Stimulated activated CD8-positive, alpha-beta memory T cell treated with anti-CD3 and anti-CD28 coated beads, Interleukin-2, amount 100 ng/mL, for 1 hour (primary cell): ENCODE data around the gene ABCC1.
"Not testable (repeated sequence)": the region's sequence is repeated elsewhere in the genome, so short reads cannot be mapped to it uniquely, and the experiment has no call there.

Source experiments
- DNase-seq, 2 donors: peaks; one replicate each; pipeline ENCODE4 v3.0.0-alpha.2; 2020; ENCODE audit warnings: low read depth in 2 of 2

Gene ABCC1

DNA sequence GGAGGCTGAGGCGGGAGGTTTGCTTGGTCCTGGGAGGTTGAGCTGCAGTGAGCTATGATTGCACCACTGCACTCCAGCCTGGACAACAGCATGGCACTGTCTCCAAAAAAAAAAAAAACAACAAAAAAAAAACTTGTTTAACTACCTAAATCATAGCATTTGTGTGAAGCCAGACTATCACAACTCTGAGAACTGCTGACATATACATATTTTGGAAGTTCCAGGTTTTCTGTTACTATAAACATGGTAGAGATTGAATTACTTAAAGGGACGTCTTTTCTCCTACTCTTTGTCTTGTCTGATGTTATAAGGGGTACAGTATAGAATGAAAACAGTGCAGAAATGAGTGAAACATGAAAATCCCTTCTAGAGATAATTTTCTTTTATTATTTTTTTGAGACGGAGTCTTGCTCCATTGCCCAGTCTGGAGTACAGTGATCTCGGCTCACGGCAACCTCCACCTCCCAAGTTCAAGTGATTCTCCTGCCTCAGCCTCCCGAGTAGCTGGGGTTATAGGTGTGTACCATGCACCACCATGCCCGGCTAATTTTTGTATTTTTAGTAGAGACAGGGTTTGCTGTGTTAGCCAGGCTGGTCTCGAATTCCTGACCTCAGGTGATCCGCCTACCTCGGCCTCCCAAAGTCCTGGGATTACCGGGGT lies 18.4 kb downstream of the ABCC1 start:
- DNase-seq: no peak

DNA sequence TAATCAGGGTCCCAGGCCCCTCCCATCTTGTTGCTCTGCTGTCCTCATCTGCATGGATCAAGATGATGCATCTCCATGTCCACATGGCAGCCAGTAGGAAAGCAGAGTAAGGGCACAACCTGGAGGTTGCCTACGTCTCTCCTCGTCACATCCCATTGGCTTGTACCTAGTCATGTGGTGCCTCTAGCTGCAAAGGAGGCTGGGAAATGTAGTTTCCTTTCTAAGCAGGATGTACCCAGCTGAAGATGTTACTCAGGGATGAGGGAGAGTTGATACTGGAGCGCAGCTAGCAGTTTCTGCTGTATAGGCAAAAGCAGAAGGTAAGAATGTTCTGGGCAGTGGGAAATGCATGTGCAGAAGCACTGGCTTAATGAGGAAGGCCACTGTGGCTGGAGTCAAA lies 20.8 kb downstream of the ABCC1 start:
- DNase-seq: no peak

DNA sequence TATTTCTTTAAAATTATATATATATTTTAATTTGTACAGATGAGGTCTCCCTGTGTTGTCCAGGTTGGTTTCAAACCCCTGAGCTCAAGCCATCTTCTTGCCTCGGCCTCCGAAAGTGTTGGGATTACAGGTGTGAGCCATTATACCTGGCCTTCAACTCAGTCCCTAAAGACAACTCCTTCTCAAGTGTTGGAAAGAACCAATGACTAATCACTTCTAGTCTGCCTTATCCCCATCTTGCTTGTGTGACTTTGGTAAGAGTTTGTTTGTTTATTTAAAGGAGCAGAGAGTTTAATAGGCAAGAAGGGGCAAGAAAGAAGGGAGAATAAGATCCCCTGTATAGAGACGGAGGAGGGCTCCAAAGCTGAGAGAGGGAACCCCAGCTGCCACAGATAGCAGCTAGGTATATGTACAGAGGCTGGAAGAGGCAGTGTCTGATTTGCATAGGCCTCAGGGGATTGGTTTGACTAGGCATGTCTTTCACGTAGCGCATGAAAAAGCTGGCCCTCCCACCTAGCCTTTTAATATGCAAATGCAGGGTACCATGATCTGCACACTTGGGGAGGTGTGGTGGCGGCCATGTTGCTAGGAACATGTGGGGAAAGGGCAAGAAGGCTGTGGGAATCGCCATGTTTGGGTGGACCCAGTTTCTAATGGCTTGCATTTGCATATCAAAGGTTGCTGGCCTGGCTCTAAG lies 21.5 kb downstream of the ABCC1 start:
- no peak for DNase-seq

DNA sequence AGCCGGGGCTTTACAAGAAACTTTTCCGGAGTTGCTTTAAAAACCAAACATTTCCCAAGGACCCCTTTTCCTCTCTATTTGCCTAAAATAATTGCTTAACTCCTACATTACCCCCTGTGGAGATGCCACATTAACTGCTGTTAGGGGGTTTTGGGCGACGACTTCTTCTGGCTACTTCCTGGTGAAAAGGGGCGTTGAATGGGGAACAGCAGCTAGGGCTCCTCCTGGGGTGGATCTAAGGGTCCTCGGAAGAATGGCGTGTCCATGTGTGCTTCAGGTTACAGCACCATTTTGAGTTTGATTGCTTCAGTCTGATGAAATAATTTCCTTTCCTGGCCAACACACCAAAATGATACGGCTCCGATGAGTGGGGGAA lies 22.0 kb downstream of the ABCC1 start:
- no peak for DNase-seq

DNA sequence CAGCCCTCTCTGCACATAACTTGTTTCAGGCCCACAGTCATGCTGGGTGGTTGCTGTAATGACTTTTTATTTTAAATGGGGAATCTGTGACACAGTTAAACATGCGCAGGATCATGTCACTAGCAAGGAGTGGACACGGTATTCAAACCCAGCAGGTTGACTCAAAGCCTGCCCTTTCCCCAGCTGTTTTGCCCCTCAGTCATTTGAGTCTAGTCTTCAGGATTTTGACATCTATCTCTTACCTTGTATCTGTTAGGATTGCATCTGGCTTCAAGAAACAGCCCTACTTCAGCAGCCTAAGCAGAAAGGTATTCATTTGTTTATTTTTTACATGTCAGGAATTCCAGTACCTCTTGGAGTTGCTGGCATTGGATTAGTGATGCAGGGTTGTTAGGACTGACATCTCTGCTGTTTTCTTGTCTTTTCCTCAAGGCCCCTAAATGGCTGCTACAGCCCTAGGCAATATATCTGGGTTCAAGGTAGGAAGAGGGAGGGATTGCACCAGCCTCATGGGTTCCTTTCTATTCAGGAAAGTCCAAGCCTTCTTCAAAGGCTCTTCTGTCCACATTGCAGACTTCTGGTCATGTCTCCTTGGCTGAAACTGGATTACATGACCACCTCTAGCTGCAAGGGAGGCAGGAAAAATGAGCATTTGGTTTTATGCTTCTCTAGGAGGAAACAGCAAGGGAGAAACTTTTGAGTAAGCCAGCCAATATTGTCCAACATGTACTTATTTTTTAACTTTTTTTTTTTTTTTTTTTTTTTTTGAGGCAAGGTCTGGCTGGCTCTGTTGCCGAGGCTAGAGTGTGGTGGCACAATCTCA lies 22.8 kb downstream of the ABCC1 start:
- DNase-seq: no peak

DNA sequence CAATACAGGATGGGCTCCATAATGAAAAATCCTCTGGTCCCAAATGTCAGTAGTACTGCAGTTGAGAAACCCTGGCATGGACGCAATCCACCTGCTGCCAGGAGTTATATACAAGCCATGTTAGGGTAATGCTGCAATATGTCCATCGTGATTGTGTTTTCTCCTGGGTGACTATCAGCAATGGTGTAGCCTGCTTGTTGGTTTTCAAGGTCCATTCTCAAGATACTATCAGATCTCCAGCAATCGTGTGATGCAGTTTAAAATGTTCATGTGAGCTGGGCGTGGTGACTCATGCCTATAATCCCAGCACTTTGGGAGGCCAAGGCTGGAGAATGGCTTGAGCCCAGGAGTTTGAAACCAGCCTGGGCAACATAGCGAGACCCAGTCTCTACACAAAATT lies 24.0 kb downstream of the ABCC1 start:
- no peak for DNase-seq

DNA sequence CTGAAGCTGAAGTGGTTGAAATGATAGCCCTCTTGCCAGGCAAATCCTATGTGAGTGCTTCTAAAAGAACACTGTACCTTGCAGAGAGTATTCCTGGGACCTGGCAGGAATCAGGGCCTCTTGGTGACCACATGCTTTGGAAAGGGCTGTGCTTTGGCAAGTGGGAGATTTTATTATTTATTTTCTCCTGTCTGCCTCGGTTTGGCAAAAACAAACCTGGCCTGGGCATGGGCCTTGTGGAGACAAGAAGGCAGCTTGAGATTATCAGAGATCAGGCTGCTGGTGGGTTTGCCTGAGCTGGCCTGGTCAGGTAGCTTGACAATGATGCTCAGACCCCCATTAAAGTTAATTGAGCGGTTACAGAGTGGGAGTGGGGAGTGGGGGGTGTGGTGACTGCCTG lies 24.6 kb downstream of the ABCC1 start:
- no peak for DNase-seq

DNA sequence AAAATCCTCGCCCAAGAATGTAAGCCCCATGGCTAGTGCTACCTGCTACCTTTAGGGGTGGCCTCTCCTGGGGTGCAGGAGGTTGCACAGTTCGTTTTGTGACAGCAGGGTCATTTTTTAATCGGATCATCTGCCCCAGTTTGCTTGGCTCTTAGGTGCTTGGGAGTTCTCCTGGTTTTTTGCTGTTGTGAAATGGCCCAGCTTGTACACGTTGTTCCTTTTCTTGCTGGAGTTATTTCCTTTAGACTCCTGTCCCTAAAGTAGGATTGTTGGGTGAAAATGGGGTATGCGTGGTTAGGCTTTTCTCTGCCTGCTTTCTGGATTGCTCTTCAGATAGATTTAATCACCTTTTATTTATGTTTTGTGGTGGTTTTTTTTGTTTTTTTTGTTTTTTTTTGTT lies 25.8 kb downstream of the ABCC1 start:
- no peak for DNase-seq

DNA sequence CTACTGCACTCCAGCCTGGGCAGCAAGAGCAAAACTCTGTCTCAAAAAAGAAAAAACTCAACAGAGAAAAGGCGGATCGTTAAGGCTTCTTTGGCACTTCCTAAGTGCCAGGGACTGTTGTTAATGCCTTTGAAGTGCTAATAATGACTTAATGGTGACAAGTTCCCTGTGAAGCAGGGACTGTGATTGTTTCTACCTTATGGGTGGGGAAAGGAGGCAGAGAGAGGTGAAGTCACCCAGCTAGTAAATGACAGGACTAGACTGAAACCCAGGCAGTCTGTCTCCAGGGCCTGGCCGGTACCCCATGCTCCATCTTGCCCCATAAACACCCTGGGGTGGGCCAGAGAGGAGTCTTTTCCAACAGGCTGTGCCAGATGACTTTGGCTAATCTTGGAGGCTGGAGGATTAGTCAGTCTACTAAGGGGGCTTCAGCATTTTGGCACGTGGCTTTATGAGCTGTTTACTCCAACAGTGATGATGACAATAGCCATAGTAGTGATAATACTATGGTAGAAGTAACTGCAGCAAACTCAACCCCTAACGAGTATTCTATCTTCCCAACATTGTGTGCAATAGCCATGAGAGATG lies 26.9 kb downstream of the ABCC1 start:
- DNase-seq: no peak

DNA sequence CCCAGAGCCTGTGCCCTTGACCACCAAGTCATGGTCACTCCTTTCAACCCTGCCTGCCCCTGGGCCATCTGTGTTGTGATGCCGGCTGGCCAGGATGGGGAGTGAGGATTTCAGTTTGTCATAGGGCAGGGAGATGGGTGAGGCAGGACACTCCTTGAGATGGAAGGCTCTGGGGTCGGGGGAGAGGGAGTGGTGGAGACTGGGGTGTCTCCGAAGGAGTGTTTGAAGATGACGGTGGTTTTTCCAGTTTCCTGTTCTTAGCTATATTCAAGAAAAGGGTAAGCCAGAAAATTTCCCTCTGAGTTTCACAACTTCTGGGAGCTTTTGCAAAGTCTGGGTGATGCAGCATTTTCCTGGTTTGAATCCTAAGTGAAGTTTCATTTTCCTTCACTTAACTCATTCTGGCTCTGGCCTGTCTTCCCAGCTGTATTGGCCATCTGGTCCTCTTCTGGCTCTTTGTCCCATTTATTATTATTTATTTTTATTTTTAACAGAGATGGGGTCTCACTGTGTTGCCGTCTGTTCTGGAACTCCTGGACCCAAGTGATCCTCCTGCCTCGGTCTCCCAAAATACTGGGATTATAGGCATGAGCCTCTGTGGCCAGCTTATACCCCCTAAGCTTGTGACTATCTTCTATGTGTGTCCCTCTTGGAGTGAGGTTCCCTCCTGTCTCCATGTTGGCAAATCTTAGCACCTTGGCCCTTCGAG lies 27.7 kb downstream of the ABCC1 start:
- DNase-seq: no peak

DNA sequence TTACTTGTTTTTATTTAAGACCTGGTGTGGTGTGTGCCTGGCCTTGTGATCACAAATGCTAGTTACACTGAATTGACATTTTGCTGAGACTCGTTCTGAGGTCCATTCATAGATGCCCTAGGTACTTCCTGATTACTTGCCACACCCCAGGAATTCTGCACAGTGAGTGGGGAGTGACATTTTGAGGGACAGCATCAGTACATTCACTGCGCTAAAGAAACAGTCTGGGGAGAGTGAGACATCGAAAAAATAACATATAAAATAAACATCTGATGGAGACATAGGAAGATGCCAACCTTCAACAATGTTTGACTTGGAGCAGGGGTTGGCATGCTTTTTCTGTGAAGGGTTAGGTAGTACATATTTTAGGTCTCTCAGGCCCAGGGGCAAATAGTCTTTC lies 30.4 kb downstream of the ABCC1 start:
- DNase-seq: no peak

DNA sequence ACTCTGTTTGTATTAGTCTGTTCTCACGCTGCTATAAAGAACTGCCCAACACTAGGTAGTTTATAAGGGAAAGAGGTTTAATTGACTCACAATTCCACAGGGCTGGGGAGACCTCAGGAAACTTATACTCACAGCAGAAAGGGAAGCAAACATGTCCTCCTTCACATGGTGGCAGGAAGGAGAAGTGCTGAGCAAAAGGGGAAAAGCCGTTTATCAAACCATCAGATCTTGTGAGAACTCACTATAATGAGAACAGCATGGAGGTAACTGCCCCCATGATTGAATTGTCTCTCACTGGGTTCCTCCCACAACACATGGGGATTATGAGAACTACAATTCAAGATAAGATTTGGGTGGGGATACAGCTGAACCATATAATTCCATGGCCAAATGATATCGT lies 30.9 kb downstream of the ABCC1 start:
- DNase-seq: no peak

DNA sequence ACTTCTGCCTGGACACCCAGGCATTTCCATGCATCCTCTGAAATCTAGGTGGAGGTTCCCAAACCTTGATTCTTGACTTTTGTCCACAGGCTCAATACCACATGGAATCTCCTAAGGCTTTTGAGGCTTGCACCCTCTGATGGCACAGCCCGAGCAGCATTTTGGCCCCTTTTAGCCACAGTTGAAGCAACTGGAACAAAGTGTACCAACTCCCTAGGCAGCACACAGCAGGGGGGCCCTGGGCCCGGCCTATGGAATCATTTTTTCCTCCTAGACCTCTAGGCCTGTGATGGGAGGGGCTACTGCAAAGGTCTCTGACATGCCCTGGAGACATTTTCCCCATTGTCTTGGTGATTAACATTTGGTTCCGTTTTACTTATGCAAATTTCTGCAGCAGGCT lies 32.0 kb downstream of the ABCC1 start:
- no peak for DNase-seq

DNA sequence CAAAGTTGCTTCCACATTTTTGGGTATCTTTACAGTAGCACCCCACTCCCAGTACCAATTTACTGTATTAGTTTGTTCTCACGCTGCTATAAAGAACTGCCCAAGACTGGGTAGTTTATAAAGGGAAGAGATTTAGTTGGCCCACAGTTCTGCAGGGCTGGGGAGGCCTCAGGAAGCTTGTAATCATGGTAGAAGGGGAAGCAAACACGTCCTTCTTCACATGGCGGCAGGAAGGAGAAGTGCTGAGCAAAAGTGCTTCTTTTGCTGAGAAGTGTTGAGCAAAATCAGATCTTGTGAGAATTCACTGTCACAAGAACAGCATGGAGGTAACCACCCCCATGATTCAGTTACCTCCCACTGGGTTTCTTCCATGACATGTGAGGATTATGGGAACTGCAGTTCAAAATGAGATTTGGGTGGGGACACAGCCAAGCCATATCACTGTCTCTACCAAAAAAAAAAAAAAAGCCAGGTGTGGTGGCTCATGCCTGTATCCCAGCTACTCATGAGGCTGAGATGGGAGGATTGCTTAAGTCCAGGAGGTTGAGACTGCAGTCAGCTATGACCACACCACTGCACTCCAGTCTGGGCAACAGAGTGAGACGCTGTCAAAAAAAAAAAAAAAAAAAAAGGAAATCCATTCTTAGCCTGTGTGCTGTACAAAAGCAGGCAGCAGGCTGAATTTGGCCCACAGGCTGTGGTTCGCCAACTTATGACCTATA lies 32.9 kb downstream of the ABCC1 start:
- DNase-seq: not testable (repeated sequence)

DNA sequence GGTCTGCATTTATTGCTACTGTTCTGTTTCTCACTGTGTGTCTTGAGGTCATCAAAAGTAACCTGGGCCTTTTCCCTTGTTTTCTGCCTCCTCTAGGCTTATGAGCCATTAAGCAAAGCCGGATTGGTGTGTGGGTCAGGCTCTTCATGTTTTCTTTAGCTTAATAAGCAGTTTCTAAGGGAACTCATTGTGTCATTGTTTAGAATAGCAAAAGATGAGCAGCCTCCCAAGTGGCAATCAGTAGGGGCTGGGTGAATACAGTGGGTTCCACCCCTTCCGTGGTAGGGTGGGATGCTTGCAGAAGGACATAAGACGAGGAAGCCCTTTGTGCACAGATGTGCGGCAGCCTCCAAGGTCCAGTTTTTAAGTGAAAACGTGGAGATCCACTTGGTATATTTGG lies 34.5 kb downstream of the ABCC1 start:
- DNase-seq: no peak

DNA sequence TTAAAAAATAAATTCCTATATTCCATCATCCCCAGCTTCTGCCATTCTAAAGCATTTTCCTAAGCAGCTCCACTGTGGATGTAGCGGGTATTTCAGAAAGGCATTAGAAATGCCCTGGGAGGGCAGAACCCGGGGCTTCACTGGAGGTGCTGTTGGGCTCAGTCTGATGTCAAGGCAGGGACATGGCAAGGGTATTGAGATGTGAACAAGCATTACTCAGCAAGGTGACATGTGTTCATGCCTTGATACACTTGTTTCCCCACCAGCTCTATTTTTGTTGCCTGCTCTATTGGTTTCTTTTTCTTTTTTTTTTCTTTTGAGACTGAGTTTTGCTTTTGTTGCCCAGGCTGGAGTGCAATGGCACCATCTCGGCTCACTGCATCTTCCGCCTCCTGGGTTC lies 35.7 kb downstream of the ABCC1 start:
- no peak for DNase-seq

DNA sequence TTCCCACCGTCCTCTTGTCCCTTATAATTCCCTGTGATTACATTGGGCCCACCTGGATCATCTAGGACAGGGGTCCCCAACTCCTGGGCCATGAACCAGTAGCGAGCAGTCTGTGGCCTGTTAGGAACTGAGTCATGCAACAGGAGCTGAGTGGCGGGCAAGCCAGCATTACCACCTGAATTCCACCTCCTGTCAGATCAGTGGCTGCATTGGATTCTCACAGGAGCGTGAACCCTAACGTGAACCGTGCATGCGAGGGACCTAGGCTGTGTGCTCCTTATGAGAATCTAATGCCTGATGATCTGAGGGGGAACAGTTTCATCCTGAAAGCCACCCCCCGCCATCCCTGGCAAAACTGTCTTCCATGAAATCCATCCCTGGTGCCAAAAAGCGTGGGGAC lies 36.8 kb downstream of the ABCC1 start:
- DNase-seq: no peak

DNA sequence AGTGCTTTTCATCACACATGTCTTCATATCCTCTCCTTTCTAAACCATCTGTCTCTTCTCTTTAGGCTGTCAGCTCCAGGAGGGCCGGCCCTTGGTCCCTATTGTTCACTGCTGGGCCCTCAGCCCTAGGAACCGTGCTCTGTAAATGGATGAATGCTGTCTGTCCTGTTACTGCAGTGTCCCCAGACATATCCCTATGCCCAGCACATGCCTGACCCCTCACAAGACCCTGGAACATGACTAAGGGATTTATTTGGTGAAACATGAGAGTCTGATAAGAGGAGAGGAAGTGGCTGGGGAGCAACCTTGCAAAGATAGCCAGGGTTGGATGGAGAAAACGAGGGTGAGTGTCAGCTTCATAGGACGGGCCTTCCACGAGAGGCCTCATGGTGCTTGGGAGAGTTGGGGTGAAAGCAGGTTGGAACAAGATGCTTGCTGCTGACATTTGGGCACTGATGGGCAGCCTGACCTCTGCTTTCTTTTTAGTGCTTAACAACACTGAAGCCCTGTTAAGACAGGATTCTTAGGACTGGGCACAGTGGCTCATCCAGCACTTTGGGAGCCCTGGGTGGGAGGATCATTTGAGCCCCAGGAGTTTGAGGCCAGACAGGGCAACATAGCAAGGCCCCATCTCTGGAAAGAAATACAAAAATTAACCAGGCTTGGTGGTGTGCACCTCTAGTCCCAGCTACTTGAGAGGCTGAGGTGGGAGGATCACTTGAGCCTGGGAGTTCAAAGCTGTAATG lies 39.0 kb downstream of the ABCC1 start:
- no peak for DNase-seq

DNA sequence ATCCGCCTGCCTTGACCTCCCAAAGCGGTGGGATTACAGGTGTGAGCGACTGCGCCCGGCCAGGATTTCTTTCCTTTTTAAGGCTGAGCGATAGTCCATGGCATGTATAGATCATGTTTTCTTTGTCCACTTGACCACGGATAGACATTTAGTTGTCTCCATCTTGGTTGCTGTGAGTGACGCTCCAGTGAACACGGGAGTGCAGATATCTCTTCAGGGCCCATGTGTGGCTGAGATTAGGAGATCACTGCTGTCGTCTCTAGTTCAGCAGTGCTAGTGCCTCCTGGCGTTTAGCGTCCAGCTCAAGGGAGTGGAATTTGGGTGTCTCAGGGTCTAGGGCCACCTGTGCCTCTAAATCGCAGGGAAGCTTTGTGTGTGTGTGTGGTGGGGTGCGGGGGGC lies 41.5 kb downstream of the ABCC1 start:
- DNase-seq: no peak

DNA sequence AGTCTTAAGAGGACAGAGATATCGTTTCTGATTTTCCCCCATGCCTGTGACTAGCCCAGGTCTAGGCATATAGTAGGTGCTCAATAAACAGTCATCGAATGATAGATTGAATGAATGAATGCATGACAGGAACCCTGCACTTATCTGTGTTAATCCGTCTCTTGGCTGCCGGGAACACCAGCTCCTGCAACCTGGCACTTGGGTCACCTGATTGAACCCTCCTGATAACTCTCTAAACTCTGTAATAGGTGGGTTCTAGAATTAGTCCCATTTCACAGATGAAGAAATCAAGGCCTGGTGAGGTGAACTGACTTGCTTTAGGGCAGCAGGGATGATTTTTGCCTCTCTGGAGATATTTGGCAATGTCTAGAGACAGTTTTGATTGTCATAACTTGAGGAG lies 43.7 kb downstream of the ABCC1 start:
- DNase-seq: no peak

DNA sequence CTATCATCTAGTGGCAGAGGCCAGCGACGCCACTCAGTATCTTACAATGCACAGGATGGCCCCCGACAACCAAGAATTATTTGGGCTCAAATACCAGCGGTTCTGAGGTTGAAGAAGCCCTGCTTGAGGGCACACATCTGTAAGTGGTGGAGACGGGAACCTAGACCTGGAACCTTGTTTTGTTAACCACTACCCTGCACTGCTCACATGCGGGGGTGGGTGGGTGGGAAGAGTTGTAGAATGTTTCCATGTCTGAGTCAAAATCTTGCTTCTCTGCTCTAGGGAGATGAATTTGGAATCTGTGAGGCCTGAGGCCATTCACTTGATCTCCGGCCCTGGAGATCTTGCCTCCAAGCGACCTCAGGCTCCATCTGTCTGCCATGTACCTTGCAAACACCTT lies 44.1 kb downstream of the ABCC1 start:
- DNase-seq: no peak
